Thymus (tissue), 11 donors: ENCODE data around the gene ABHD16A. TPM values are rescaled to one million over a fixed set of nuclear protein-coding genes. Genes with fewer than 3 reads are reported as not detected.

Source experiments
- DNase-seq, 9 donors: peaks; one replicate each; pipeline ENCODE4 v3.0.0-alpha.2; 2013; ENCODE audit warnings: low spot score in 9 of 9, low read depth in 6 of 9, missing footprints in 1 of 9
- H3K27ac ChIP-seq, 2 donors: one replicate each; pipeline ENCODE4 v1.5.1; 2013; ENCODE audit warnings: control low read depth in 1 of 2, low read depth in 1 of 2, low read length in 1 of 2, mild to moderate bottlenecking in 1 of 2, moderate library complexity in 1 of 2
- H3K27me3 ChIP-seq, 2 donors: one replicate each; pipeline ENCODE4 v1.5.1; 2013; ENCODE audit warnings: low read length in 1 of 2; ENCODE audit not compliant: control insufficient read depth in 2 of 2, insufficient read depth in 1 of 2
- H3K36me3 ChIP-seq, 2 donors: one replicate each; pipeline ENCODE4 v1.5.1; 2013; ENCODE audit warnings: low read length in 1 of 2, mild to moderate bottlenecking in 1 of 2, moderate library complexity in 1 of 2; ENCODE audit not compliant: control insufficient read depth in 2 of 2, insufficient read depth in 2 of 2
- H3K4me1 ChIP-seq, 2 donors: one replicate each; pipeline ENCODE4 v1.5.1; 2013; ENCODE audit warnings: low read length in 2 of 2; ENCODE audit not compliant: control insufficient read depth in 2 of 2, insufficient read depth in 2 of 2
- H3K4me3 ChIP-seq, 2 donors: one replicate each; pipeline ENCODE4 v1.5.1; 2013; ENCODE audit warnings: low read length in 2 of 2, control low read depth in 1 of 2, mild to moderate bottlenecking in 1 of 2
- H3K9me3 ChIP-seq, 2 donors: one replicate each; pipeline ENCODE4 v1.5.1; 2013; ENCODE audit warnings: low read length in 1 of 2, mild to moderate bottlenecking in 1 of 2; ENCODE audit not compliant: control insufficient read depth in 2 of 2, insufficient read depth in 1 of 2
- WGBS: extraction: QIAGEN DNeasy Blood & Tissue Kit; methylation state at CpG from one replicate; pipeline ENCODE4 v1.1.7; 2013; 5-methylcytosine and 5-hydroxymethylcytosine counted together
- polyA plus RNA-seq: library from polyadenylated mRNA; stranded (reverse); fragments of 200-250 nt; gene quantifications from one replicate; pipeline ENCODE4 v1.2.3, GENCODE V29; 2013
- total RNA-seq: library from RNA; stranded (reverse); fragments of 120-200 nt; gene quantifications from one replicate; pipeline ENCODE4 v1.2.4, GENCODE V29; 2013
- donor health status: healthy.

ABHD16A gene
- total and polyA plus RNA-seq, 2 donors, result 50.0 to 51.3 TPM

DNA sequence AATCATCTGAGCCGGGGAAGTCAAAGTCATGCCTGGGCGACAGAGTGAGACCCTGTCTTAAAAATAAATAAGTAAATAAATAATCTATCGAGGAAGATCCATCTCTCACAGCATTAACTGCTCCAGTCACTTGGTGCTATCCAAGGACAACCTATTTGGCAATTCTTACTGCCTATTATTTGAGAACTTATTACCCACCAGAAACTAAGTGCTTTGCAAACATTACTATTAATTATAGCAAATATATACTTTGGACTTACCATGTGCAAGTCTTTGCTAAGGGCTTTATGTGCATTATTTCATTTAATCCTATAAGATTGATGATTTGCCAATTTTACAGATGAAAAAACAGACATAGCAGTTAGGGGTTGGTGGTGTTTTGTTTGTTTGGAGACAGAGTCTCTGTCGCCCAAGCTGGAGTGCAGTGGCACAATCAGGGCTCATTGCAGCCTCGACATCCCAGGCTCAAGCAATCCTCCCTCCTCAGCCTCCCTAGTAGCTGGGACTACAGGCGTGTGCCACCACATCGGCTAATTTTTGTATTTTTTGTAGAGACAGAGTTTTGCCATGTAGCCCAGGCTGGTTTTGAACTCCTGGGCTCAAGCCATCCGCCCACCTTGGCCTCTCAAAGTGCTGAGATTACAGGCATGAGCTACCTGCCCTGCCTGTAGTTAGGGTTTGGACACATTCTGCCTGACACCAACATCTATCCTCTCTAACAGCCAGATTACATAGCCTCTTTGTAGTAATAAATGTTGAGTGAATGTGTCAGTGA is 48.4 kb downstream of the ABHD16A start:
- Histone ChIP-seq H3K36me3 (peaks cover 14 to 40% of the 10 kb centered on the region in 2 donors), H3K4me3 (no peak overlapping the region), H3K4me1 (peaks cover 21 to 41% of the 10 kb centered on the region in 2 donors), H3K27ac (no peak overlapping the region), H3K9me3 (no peaks in the 10 kb centered on the region), H3K27me3 (no peaks in the 10 kb centered on the region)
- no peak for DNase-seq
- 97% methylated on average over 8 of the region's 8 CpGs for WGBS

DNA sequence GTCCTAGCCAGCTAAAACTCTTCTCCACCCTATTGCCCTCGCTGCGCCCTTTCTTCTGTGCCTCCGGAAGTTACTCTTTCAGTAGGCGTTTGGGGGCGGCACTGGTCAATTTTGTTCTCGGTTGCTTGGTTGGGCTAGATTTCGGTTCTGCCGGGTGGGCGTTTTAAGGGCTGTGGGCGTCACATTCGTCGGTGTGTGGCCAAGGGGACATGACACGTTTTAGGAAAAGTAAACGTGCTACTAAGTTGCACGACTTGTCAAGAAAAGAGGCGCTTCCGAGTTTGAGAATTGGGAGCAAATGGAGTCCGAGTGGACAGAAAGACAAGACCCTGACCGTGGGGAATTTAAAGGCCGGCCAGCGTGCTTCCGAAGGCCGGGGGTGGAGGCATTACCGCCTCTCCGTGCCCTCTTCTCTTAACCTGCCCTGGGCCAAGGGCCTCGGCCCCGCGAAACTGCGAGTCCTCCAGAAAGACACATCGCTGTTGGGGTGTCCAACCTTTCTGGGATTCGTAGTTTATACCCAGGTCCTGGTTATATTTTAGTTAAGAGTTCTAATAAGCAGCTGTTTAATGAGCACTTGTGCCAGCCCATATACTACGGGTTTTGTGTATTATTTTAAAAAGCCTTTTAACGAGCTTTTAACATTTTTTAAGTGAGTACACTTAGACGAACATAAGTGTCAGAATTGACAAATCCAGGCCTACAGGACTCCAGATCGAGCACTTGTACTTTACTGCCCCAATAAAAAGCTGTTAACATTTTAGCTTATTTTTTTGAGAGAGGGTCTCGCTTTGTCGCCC is 50.0 kb downstream of the ABHD16A start:
- Histone ChIP-seq H3K9me3 (no peaks in the 10 kb centered on the region), H3K27me3 (no peaks in the 10 kb centered on the region), H3K4me1 (peaks cover 9 to 25% of the 10 kb centered on the region in 2 donors), H3K4me3 (peak overlapping the region; percentile 72 to 86), H3K36me3 (peaks cover 26 to 47% of the 10 kb centered on the region in 2 donors), H3K27ac (peak overlapping the region; percentile 96 to 97)
- no peak for DNase-seq
- 12% methylated on average over 37 of the region's 37 CpGs for WGBS

DNA sequence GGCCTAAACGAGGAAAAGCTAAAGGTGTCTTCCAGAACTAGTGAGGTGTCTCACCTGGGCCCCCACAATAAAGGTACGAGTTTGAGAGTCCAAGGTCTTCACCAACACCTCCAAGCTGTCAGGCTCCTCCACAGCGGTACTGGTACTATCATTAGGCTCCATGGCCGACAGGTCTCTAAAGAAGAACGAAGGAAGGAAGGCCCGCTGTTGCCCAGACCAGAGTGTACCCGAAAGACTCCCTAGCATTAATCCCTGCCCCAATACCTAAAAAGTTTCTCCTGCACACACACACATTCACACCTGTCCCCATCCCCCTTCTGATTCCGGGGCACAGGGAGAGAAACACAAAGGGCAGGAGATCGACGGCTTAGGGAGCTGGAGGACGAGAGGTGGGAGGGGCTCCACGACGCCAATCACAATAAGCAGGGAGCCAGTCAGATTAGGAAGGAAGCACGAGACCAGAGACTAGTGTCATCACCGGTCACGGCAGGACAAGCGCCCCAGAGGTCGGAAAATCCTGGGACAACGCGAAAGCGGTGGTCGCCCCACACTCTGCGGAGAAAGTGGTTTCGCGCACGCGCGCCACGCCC is 51.4 kb downstream of the ABHD16A start:
- H3K4me3 ChIP-seq, result peak overlapping the region; percentile 72 to 86
- peaks cover 9 to 19% of the 10 kb centered on the region in 2 donors for H3K4me1 ChIP-seq
- H3K36me3 ChIP-seq, result peaks cover 31 to 52% of the 10 kb centered on the region in 2 donors
- 5% methylated on average over 29 of the region's 29 CpGs for WGBS
- H3K27me3 ChIP-seq, result no peaks in the 10 kb centered on the region
- DNase-seq, result peak in 1 of 9 donors; percentile 27
- peak overlapping the region; percentile 96 to 97 for H3K27ac ChIP-seq
- no peaks in the 10 kb centered on the region for H3K9me3 ChIP-seq

DNA sequence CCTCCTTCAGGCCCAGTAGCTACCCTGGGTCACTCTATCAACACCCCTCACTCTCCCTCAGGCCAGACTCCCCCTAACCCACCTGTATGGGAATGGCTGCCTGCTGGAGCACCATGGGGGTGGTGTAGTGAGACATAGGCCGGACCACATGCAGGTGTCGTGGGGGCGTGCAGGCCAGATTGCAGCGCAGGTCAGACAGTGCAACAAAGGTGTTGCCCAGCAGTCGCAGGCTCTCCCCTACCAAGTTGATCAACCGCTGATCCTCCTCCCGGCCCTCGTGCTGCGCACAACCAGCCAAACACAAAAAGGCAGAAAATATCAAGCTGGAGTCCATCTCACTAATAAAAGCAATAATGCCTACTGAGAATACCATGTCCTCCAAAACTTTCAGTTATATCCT is 57.8 kb downstream of the ABHD16A start:
- Histone ChIP-seq H3K4me3 (no peak overlapping the region), H3K9me3 (no peaks in the 10 kb centered on the region), H3K27ac (no peak overlapping the region), H3K36me3 (peaks cover 87 to 93% of the 10 kb centered on the region in 2 donors), H3K4me1 (no peaks in the 10 kb centered on the region), H3K27me3 (no peaks in the 10 kb centered on the region)
- DNase-seq, result no peak
- WGBS, result over 99% methylated on average over 9 of the region's 9 CpGs

DNA sequence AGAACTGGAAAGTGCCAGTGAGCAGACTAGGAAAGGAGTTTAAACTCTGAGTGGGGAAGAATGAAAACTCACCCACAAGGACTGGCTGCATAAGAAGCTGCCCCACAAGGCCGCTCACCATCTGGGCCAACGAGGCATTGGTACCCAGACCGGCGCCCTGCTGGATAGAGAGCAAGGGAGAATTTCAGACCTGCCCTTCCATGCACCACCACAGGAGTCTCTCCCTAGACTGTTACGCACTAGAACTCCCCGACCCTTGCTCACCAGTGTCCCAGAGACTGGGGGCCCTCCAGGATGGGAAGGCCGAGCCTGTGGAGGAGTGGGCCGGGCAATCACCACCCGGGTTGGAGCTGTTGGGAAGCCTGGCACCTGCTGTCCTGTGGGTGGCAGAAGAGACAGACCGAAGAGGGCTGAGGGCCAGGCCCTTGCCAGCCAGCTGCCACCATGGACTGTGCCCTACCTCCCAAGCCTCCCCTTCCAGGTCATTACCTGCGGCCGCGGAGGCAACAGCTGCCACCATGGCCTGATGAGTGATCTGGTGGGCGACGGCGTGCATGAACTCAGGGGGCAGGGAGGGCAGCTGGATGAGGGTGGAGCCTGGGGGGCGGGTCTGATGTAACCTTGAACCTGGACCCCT is 59.2 kb downstream of the ABHD16A start:
- Histone ChIP-seq H3K36me3 (peaks cover 94 to 95% of the 10 kb centered on the region in 2 donors), H3K9me3 (no peaks in the 10 kb centered on the region), H3K27ac (no peak overlapping the region), H3K4me1 (no peaks in the 10 kb centered on the region), H3K27me3 (no peaks in the 10 kb centered on the region), H3K4me3 (no peak overlapping the region)
- WGBS, result 97% methylated on average over 17 of the region's 17 CpGs
- DNase-seq, result no peak

DNA sequence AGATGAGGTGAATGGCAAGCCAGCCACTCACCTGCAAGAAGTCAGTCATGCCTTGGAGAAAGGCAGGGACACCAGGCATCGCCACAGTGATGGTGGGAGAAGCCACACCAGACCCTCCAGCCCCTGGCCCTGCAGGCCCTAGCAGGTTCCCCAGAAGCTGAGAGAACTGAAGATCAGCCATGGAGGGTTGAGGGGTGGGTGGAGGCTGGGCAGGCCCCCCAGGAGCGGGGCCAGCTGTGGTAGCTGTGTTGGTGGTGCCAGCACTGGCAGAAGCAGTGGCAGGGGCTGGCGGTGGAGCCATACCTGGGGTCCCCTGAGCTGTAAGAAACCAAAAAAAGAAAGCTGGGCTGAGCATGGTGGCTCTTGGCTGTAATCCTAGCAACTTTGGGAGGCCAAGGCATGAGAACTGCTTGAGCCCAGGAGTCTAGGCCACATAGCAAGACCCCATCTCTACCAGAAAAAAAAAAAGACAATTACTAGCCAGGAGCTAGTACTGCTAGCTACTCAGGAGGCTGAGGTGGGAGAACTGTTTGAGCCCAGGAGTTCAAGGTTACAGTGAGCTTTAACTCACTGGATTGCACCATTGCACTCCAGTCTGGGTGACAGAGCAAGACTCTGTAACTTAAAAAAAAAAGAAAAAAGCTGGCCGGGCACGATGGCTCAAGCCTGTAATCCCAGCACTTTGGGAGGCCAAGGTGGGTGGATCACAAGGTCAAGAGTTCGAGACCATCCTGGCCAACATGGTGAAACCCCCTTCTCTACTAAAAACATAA is 60.1 kb downstream of the ABHD16A start:
- 98% methylated on average over 6 of the region's 6 CpGs for WGBS

DNA sequence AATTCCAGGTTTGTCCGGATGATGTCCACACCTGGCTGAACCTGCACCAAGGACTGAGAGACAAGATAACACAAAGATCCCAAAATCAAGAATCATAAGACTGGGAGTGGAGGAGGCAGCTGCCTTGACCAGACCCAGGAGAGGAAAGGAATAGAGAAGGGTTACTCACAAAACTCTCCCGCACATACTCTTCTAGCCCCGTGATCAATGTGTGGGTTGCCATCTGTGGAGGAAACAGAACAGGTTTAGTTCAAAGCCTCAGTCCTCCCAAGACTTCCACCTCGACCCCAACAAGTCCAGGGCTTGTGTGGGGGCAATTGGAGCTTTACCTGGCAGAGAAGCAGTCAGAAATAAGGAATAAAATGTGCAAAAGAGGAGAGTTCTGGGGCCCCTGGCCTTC is 61.8 kb downstream of the ABHD16A start:
- 97% methylated on average over 4 of the region's 4 CpGs for WGBS
- H3K4me1 ChIP-seq, result no peaks in the 10 kb centered on the region

More for the DNA sequence above, 60.1 kb downstream of the ABHD16A start:
- H3K9me3 ChIP-seq, result no peaks in the 10 kb centered on the region
- no peaks in the 10 kb centered on the region for H3K27me3 ChIP-seq
- no peak for DNase-seq
- peaks cover 90 to 92% of the 10 kb centered on the region in 2 donors for H3K36me3 ChIP-seq
- H3K27ac ChIP-seq, result no peak overlapping the region
- no peak overlapping the region for H3K4me3 ChIP-seq
- H3K4me1 ChIP-seq, result no peaks in the 10 kb centered on the region

DNA sequence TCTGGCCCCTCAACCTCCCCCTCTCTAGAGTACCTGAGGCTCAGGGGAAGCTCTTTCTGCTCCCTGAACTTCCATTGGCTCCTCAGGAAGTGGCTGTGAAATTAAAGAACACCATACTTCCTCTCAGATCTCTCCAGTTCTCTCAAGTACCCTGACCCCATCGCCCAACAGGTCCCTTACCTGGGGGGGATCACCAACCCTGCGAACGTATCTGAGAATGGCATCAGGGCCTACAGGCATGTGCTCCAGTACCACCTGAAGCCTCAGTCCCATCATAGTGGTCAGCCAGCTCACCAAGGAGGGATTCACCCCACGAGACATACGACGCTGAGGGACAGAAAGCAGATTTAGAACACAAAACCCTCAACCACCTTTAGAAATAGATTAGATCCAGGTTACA is 62.5 kb downstream of the ABHD16A start:
- Histone ChIP-seq H3K9me3 (no peaks in the 10 kb centered on the region), H3K4me3 (no peak overlapping the region), H3K4me1 (no peaks in the 10 kb centered on the region), H3K27me3 (no peaks in the 10 kb centered on the region), H3K36me3 (peaks cover 93 to 94% of the 10 kb centered on the region in 2 donors), H3K27ac (peak overlapping the region in 1 of 2 donors; percentile 18)
- no peak for DNase-seq
- 98% methylated on average over 6 of the region's 6 CpGs for WGBS

More for the DNA sequence above, 61.8 kb downstream of the ABHD16A start:
- peaks cover 92 to 93% of the 10 kb centered on the region in 2 donors for H3K36me3 ChIP-seq
- no peaks in the 10 kb centered on the region for H3K27me3 ChIP-seq
- H3K4me3 ChIP-seq, result no peak overlapping the region
- H3K9me3 ChIP-seq, result no peaks in the 10 kb centered on the region
- H3K27ac ChIP-seq, result no peak overlapping the region
- DNase-seq, result no peak
